Fibroblast of skin of right biceps (primary cell): ENCODE data around the gene IRF6.
"Not testable (repeated sequence)": the region's sequence is repeated elsewhere in the genome, so short reads cannot be mapped to it uniquely, and the experiment has no call there.

Source experiments
- DNase-seq: peaks from one replicate; pipeline ENCODE4 v3.0.0-alpha.2; 2013

The IRF6 gene

GRCh38 chr1:209822706-209823105 lies 16.8 kb upstream of the IRF6 start:
- DNase-seq, result no peak

GRCh38 chr1:209820986-209821385 lies 15.0 kb upstream of the IRF6 start:
- no peak for DNase-seq

GRCh38 chr1:209819058-209819457 lies 13.1 kb upstream of the IRF6 start:
- DNase-seq, result no peak

GRCh38 chr1:209817691-209818090 lies 11.7 kb upstream of the IRF6 start:
- DNase-seq, result no peak

- no peak for DNase-seq
Observed at GRCh38 chr1:209816923-209817322, 11.0 kb upstream of the IRF6 start.

- DNase-seq, result no peak
Observed at GRCh38 chr1:209815931-209816341, 10.0 kb upstream of the IRF6 start.

- no peak for DNase-seq
Observed at GRCh38 chr1:209815490-209815889, 9.5 kb upstream of the IRF6 start.

- no peak for DNase-seq
Observed at GRCh38 chr1:209813902-209814301, 8.0 kb upstream of the IRF6 start.

- no peak for DNase-seq
Observed at GRCh38 chr1:209810783-209811182, 4.8 kb upstream of the IRF6 start.

GRCh38 chr1:209809611-209810010 lies 3.7 kb upstream of the IRF6 start:
- no peak for DNase-seq

GRCh38 chr1:209808059-209808581 lies 2.2 kb upstream of the IRF6 start:
- DNase-seq, result peak; percentile 94

GRCh38 chr1:209807509-209807908 lies 1.6 kb upstream of the IRF6 start:
- no peak for DNase-seq

- DNase-seq, result no peak
Observed at GRCh38 chr1:209805341-209805781, 581 bp downstream of the IRF6 start.

GRCh38 chr1:209803568-209803967 lies 2.4 kb downstream of the IRF6 start:
- DNase-seq, result no peak

- no peak for DNase-seq
Observed at GRCh38 chr1:209802780-209803152, 3.2 kb downstream of the IRF6 start.

- DNase-seq, result no peak
Observed at GRCh38 chr1:209802117-209802779, 3.7 kb downstream of the IRF6 start.

- DNase-seq, result no peak
Observed at GRCh38 chr1:209800984-209801834, 4.7 kb downstream of the IRF6 start.

GRCh38 chr1:209797978-209798639 lies 7.8 kb downstream of the IRF6 start:
- DNase-seq, result no peak

- not testable (repeated sequence) for DNase-seq
Observed at GRCh38 chr1:209793711-209794110, 12.2 kb downstream of the IRF6 start.

GRCh38 chr1:209791920-209792319 lies 14.0 kb downstream of the IRF6 start:
- no peak for DNase-seq

GRCh38 chr1:209790286-209791193 lies 15.4 kb downstream of the IRF6 start:
- DNase-seq, result peak; percentile 30

- no peak for DNase-seq
Observed at GRCh38 chr1:209789245-209789644, 16.7 kb downstream of the IRF6 start.
